ENCODE data around the gene GHR. TPM values are rescaled to one million over a fixed set of nuclear protein-coding genes. Genes with fewer than 3 reads are reported as not detected.

The GHR gene
- polyA plus RNA-seq, 3 donors: not detected

DNA sequence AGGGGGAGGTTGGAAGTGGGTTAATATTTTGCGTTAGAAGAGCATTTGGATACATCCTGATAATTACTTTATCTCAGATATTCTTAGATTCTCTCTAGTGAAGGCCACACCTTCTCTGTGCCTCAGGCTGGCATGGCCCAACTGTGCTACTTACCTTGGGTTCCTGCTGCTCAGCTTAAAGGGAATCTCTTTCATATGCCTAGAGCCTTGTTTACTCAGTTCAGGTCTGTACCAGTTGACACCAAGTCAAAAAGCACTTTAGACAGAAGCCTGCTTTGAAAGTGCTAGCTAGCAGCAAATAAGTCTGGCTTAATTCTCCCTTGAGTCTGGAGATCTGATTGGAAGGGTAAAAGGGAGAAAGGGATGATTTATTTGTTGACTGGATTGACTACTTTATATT is 74.8 kb downstream of the GHR start:
- WGBS (ENCODE audit: insufficient coverage): no CpG with 5 or more reads among the region's 1 CpG

DNA sequence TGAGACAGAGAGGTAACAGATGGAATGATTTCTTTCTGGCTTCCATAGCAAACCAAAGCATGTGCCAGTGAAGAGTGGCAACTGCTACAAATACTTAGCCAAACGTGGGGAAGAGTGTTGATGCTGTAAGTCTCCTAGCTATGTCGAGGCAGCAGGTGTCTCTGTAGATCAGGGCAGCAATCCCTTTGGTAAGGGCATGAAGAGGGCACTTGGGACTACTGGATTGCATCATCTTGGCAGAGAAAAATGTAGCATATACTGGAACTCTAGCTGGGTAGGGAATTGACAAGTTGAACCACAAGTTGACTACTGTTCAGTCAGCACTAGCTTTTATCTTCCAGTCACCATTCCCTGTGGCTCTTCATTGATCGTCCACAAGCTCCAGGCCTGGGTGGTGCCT is 75.8 kb downstream of the GHR start:
- Histone ChIP-seq H3K4me3 (replicated peaks in 1 of 3; ENCODE audit: low read depth in 2 of 3, low read length in 3 of 3) (no peak overlapping the region), H3K27ac (ENCODE audit: low read depth in 1 of 2, low read length in 2 of 2) (no peak overlapping the region), H3K9ac (ENCODE audit: insufficient read depth, low read length, poor library complexity, severe bottlenecking) (no peak overlapping the region), H3K9me3 (replicated peaks in 1 of 2; ENCODE audit: control insufficient read depth in 1 of 2, insufficient read depth in 1 of 2, low read length in 2 of 2) (no peaks in the 10 kb centered on the region), H3K4me1 (ENCODE audit: control insufficient read depth in 1 of 2, insufficient read depth in 2 of 2, low read length in 2 of 2) (no peaks in the 10 kb centered on the region), H4K20me1 (ENCODE audit: insufficient read depth, low read length) (no peaks in the 10 kb centered on the region), H3K36me3 (replicated peaks in 1 of 2; ENCODE audit: control insufficient read depth in 1 of 2, insufficient read depth in 2 of 2, low read length in 2 of 2) (no peaks in the 10 kb centered on the region), H3K79me2 (ENCODE audit: insufficient read depth, low read length) (no peaks in the 10 kb centered on the region), H3K4me2 (replicated peaks; ENCODE audit: extremely low read depth, low read length, poor library complexity, severe bottlenecking) (no peak overlapping the region), H2AFZ (ENCODE audit: insufficient read depth, low read depth, low read length, poor library complexity, severe bottlenecking) (no peak overlapping the region), H3K27me3 (ENCODE audit: control insufficient read depth in 2 of 2, insufficient read depth in 2 of 2, low read length in 2 of 2) (no peaks in the 10 kb centered on the region)
- Mint-ChIP-seq H3K4me1 (no peaks in the 10 kb centered on the region), H3K27ac (no peak overlapping the region), H3K4me3 (no peak overlapping the region), H3K27me3 (ENCODE audit: low read depth in 3 of 3) (no peaks in the 10 kb centered on the region), H3K36me3 (no peaks in the 10 kb centered on the region), H3K9me3 (peaks cover 0 to 6% (median 0%) of the 10 kb centered on the region in 7 donors)
- 100% methylated on average over 1 of the region's 3 CpGs for WGBS (ENCODE audit: insufficient coverage)
- DNase-seq: no peak
- TF ChIP-seq, protein P1, sequence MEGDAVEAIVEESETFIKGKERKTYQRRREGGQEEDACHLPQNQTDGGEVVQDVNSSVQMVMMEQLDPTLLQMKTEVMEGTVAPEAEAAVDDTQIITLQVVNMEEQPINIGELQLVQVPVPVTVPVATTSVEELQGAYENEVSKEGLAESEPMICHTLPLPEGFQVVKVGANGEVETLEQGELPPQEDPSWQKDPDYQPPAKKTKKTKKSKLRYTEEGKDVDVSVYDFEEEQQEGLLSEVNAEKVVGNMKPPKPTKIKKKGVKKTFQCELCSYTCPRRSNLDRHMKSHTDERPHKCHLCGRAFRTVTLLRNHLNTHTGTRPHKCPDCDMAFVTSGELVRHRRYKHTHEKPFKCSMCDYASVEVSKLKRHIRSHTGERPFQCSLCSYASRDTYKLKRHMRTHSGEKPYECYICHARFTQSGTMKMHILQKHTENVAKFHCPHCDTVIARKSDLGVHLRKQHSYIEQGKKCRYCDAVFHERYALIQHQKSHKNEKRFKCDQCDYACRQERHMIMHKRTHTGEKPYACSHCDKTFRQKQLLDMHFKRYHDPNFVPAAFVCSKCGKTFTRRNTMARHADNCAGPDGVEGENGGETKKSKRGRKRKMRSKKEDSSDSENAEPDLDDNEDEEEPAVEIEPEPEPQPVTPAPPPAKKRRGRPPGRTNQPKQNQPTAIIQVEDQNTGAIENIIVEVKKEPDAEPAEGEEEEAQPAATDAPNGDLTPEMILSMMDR (IDR thresholded peaks at IDR 0.05): no peak
- intact Hi-C loops (cut with micrococcal nuclease): no loop called here

More for the DNA sequence above, 74.8 kb downstream of the GHR start:
- no peaks in the 10 kb centered on the region for H3K36me3 Mint-ChIP-seq
- TF ChIP-seq, protein P1 (IDR thresholded peaks at IDR 0.05): no peak
- H3K4me3 Mint-ChIP-seq: no peak overlapping the region
- H2AFZ ChIP-seq (ENCODE audit: insufficient read depth, low read depth, low read length, poor library complexity, severe bottlenecking): no peak overlapping the region
- no peak overlapping the region for H3K4me3 ChIP-seq (replicated peaks in 1 of 3; ENCODE audit: low read depth in 2 of 3, low read length in 3 of 3)
- intact Hi-C loops (cut with micrococcal nuclease): no loop called here
- H3K4me1 ChIP-seq (ENCODE audit: control insufficient read depth in 1 of 2, insufficient read depth in 2 of 2, low read length in 2 of 2): no peaks in the 10 kb centered on the region
- H3K4me2 ChIP-seq (replicated peaks; ENCODE audit: extremely low read depth, low read length, poor library complexity, severe bottlenecking): no peak overlapping the region
- H3K27ac ChIP-seq (ENCODE audit: low read depth in 1 of 2, low read length in 2 of 2): no peak overlapping the region
- DNase-seq: no peak
- no peaks in the 10 kb centered on the region for H3K27me3 Mint-ChIP-seq (ENCODE audit: low read depth in 3 of 3)
- H3K27ac Mint-ChIP-seq: no peak overlapping the region
- H3K27me3 ChIP-seq (ENCODE audit: control insufficient read depth in 2 of 2, insufficient read depth in 2 of 2, low read length in 2 of 2): no peaks in the 10 kb centered on the region
- no peaks in the 10 kb centered on the region for H3K79me2 ChIP-seq (ENCODE audit: insufficient read depth, low read length)
- peaks cover 0 to 6% (median 0%) of the 10 kb centered on the region in 7 donors for H3K9me3 Mint-ChIP-seq
- H3K9ac ChIP-seq (ENCODE audit: insufficient read depth, low read length, poor library complexity, severe bottlenecking): no peak overlapping the region
- H4K20me1 ChIP-seq (ENCODE audit: insufficient read depth, low read length): no peaks in the 10 kb centered on the region
- no peaks in the 10 kb centered on the region for H3K36me3 ChIP-seq (replicated peaks in 1 of 2; ENCODE audit: control insufficient read depth in 1 of 2, insufficient read depth in 2 of 2, low read length in 2 of 2)
- no peaks in the 10 kb centered on the region for H3K9me3 ChIP-seq (replicated peaks in 1 of 2; ENCODE audit: control insufficient read depth in 1 of 2, insufficient read depth in 1 of 2, low read length in 2 of 2)
- H3K4me1 Mint-ChIP-seq: no peaks in the 10 kb centered on the region
